Measurements from ENCODE around the gene HEBP1. TPM values are rescaled to one million over a fixed set of nuclear protein-coding genes. Genes with fewer than 3 reads are reported as not detected.

Gene HEBP1
- total RNA-seq, 1 experiment from 2014 or later: 22.2 TPM

DNA sequence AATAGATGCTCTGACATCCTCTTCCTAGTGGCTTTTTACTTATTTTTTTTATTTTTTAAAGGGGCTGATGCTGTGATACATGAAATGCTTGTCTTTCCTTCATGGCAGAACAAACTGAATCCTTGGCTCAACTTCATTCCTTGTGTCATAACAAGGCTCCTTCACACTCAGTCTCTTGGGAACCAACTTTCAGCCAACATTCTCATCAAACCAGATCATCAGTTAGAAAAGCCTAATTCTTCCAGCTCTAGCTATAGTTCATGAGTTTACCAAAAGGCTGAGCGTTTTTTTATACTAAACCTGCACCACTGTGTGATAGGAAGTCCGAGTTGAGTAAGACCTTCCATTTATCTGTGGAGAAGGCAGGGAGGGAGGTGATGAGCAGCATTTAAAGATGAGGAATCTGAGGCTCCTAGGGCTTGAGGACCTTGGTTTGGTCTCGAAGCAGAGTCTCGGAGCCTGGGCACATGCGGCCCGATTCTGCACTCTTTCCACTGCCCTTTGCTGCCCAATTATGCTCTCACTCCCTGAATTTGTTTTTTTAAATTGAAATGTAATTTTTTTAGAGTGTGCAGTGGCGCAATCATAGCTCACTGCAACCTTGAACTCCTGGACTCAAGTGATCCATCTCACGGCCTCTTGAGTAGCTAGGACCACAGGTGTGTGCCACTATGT is 56.3 kb downstream of the HEBP1 start:
- Mint-ChIP-seq H3K27me3 (ENCODE audit: low read depth) (peaks cover 2% of the 10 kb centered on the region; the same call in 1 of the 2 replicates), H3K27ac (no peak overlapping the region), H3K4me1 (no peaks in the 10 kb centered on the region), H3K36me3 (ENCODE audit: insufficient read depth in 1 of 3, low read depth in 3 of 3) (no peaks in the 10 kb centered on the region), H3K9me3 (no peaks in the 10 kb centered on the region), H3K4me3 (no peak overlapping the region)
- WGBS (ENCODE audit: extremely low coverage, insufficient read length, low lambda C conversion rate): no CpG with 5 or more reads among the region's 8 CpGs
- Histone ChIP-seq H2BK20ac (ENCODE audit: low read depth, low read length, poor library complexity, severe bottlenecking) (no peak overlapping the region), H3K9ac (ENCODE audit: extremely low read depth, insufficient read length, low read length) (no peak overlapping the region), H3T11ph (ENCODE audit: low read length) (no peak overlapping the region), H2AFZ (ENCODE audit: low read length) (no peak overlapping the region), H3K18ac (ENCODE audit: insufficient read length, low read depth, low read length) (no peak overlapping the region), H3K4me2 (ENCODE audit: insufficient read depth, insufficient read length, low read length) (no peak overlapping the region), H3K23ac (ENCODE audit: insufficient read length, low read depth, low read length) (no peak overlapping the region), H3K23me2 (ENCODE audit: insufficient read length, low read depth, low read length, poor library complexity, severe bottlenecking) (no peaks in the 10 kb centered on the region), H4K8ac (replicated peaks; ENCODE audit: insufficient read length, low read depth, low read length) (no peak overlapping the region), H3K27ac (ENCODE audit: insufficient read length, low read depth, low read length) (no peak overlapping the region), H4K20me1 (ENCODE audit: control insufficient read depth, insufficient read depth, insufficient read length) (no peaks in the 10 kb centered on the region), H2BK12ac (ENCODE audit: insufficient read length, low read depth, low read length) (no peak overlapping the region), H3K4me1 (ENCODE audit: insufficient read depth, low read length) (no peaks in the 10 kb centered on the region), H3K56ac (ENCODE audit: insufficient read length, low read depth, low read length) (no peak overlapping the region), H3K4ac (ENCODE audit: low read depth, low read length) (no peak overlapping the region), H2BK5ac (ENCODE audit: insufficient read length, low read length) (no peak overlapping the region), H3K14ac (ENCODE audit: insufficient read depth, low read length) (no peak overlapping the region), H3K79me1 (ENCODE audit: insufficient read depth, low read depth, low read length, poor library complexity, severe bottlenecking) (no peaks in the 10 kb centered on the region), H3K79me2 (ENCODE audit: insufficient read depth, low read length) (no peaks in the 10 kb centered on the region), H2BK120ac (ENCODE audit: low read depth, low read length, poor library complexity, severe bottlenecking) (no peak overlapping the region), H3K27me3 (ENCODE audit: insufficient read depth, low read length) (no peaks in the 10 kb centered on the region), H4K5ac (ENCODE audit: insufficient read length, low read depth, low read length) (no peak overlapping the region), H2AK5ac (ENCODE audit: insufficient read length, low read length) (no peak overlapping the region), H4K91ac (ENCODE audit: insufficient read length, low read depth, low read length) (no peak overlapping the region), H2BK15ac (ENCODE audit: low read depth, low read length) (no peak overlapping the region), H3K9me3 (ENCODE audit: control insufficient read depth, low read depth, low read length) (no peaks in the 10 kb centered on the region)
- no peak for DNase-seq
- TF ChIP-seq, protein P1, sequence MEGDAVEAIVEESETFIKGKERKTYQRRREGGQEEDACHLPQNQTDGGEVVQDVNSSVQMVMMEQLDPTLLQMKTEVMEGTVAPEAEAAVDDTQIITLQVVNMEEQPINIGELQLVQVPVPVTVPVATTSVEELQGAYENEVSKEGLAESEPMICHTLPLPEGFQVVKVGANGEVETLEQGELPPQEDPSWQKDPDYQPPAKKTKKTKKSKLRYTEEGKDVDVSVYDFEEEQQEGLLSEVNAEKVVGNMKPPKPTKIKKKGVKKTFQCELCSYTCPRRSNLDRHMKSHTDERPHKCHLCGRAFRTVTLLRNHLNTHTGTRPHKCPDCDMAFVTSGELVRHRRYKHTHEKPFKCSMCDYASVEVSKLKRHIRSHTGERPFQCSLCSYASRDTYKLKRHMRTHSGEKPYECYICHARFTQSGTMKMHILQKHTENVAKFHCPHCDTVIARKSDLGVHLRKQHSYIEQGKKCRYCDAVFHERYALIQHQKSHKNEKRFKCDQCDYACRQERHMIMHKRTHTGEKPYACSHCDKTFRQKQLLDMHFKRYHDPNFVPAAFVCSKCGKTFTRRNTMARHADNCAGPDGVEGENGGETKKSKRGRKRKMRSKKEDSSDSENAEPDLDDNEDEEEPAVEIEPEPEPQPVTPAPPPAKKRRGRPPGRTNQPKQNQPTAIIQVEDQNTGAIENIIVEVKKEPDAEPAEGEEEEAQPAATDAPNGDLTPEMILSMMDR (conservative IDR thresholded peaks at IDR 0.05): no peak

Data from H9 (cell line).